PC-3 (cell line): Measurements from ENCODE around the gene PHC2.
"Not testable (repeated sequence)": the region's sequence is repeated elsewhere in the genome, so short reads cannot be mapped to it uniquely, and the experiment has no call there.

Experiments used
- CTCF ChIP-seq: fragments of 300-600 bp; sonication (generic); conservative IDR thresholded peaks from 2 replicates; pipeline ENCODE4 v1.5.1; 2017; ENCODE audit warnings: antibody characterized with exemption, low read depth, mild to moderate bottlenecking, low read length
- EZH2 ChIP-seq: fragments of 300-600 bp; sonication (generic); IDR thresholded peaks from one replicate; pipeline ENCODE4 v1.6.1; 2017; ENCODE audit warnings: antibody characterized with exemption, mild to moderate bottlenecking, low read length; ENCODE audit not compliant: unreplicated experiment
- EZH2phosphoT487 ChIP-seq: fragments of 300-600 bp; sonication (generic); IDR thresholded peaks from 2 replicates; pipeline ENCODE4 v1.6.1; 2018; ENCODE audit warnings: mild to moderate bottlenecking, antibody characterized with exemption, low read length, borderline replicate concordance

GRCh38 chr1:33290615-33291014 lies 140.3 kb downstream of the PHC2 start:
- TF ChIP-seq CTCF, EZH2, EZH2phosphoT487: not testable (repeated sequence)
